ENCODE measurements around the gene SLC35F1.

Gene SLC35F1

GRCh38 chr6:117974914-117975627, 68.0 kb downstream of the SLC35F1 start:
- H3K27ac ChIP-seq: no peak overlapping the region
- POLR2A ChIA-PET (ENCODE audit: low non-redundant PET): no interaction called here
- no peak for DNase-seq (ENCODE audit: low spot score)
- CTCF ChIA-PET: interaction anchor here (1.2 to 1.7 kb wide), 2 partner anchors 10 to 289 kb away, joined by 7 to 10 read pairs; no protein-coding TSS in a partner anchor
- TF ChIP-seq, protein P1, sequence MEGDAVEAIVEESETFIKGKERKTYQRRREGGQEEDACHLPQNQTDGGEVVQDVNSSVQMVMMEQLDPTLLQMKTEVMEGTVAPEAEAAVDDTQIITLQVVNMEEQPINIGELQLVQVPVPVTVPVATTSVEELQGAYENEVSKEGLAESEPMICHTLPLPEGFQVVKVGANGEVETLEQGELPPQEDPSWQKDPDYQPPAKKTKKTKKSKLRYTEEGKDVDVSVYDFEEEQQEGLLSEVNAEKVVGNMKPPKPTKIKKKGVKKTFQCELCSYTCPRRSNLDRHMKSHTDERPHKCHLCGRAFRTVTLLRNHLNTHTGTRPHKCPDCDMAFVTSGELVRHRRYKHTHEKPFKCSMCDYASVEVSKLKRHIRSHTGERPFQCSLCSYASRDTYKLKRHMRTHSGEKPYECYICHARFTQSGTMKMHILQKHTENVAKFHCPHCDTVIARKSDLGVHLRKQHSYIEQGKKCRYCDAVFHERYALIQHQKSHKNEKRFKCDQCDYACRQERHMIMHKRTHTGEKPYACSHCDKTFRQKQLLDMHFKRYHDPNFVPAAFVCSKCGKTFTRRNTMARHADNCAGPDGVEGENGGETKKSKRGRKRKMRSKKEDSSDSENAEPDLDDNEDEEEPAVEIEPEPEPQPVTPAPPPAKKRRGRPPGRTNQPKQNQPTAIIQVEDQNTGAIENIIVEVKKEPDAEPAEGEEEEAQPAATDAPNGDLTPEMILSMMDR (conservative IDR thresholded peaks at IDR 0.05; ENCODE audit: low read depth): no peak

DNA sequence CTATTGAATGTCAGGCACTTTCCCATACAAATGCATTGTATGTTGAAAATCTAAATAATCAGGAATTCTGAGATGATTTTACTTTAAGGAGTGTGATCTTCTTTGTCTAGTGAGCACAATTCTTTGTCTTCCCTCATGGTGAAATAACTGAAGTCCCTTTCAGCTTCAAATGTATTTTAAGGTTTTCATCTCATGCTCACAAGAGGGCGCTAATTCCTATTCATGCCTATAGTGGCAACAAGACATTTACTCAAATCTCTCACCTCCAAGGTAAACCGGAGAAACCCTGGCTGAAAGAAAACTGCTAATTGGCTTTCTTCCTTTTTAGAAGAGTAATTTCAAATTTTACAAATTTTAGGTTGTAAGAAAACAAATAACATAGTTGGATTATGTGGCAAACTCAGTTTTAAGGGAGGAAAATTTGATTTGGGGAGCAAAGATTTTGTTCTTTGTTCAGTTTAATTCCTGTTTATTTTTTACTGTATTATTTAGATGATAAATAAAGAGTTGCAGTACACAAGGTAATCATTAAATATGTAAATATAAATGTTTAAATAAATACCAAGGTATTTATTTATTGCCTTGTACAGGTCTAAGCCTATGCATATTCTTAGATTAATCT, 69.1 kb downstream of the SLC35F1 start:
- TF ChIP-seq, protein P1 (conservative IDR thresholded peaks at IDR 0.05; ENCODE audit: low read depth): peak; percentile 75
- no peak overlapping the region for H3K27ac ChIP-seq
- DNase-seq (ENCODE audit: low spot score): peak; percentile 20
- ChIA-PET CTCF (interaction anchor here (0.6 to 1.7 kb wide), 9 partner anchors 9 to 596 kb away, joined by 3 to 10 read pairs (median 3); no protein-coding TSS in a partner anchor), POLR2A (ENCODE audit: low non-redundant PET) (no interaction called here)

GRCh38 chr6:117985916-117986315, 78.9 kb downstream of the SLC35F1 start:
- no peak for DNase-seq (ENCODE audit: low spot score)
- H3K27ac ChIP-seq: no peak overlapping the region
- CTCF ChIA-PET: interaction anchor here (2.4 kb wide), 1 partner anchor 10 kb away, joined by 10 read pairs; no protein-coding TSS in a partner anchor
- TF ChIP-seq, protein P1 (conservative IDR thresholded peaks at IDR 0.05; ENCODE audit: low read depth): no peak
- POLR2A ChIA-PET (ENCODE audit: low non-redundant PET): no interaction called here

DNA sequence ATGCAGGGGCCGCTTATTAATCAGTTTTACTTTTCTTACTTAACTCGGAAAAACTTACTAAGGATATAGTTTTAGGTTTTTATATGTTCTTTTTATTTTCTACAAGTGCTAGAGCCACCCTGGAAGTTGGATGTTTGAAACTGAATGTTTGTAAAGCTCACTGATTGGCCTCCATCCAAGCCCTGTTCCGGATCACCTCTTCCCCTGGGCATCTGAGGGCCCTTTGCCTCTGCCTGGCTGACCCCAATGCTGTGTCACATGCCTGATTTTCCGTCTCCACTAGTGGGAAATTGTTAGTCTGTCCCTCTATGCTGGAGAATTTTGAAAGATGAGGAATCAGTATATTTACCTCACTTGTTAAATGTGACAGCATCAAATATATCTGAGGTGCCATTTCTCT, 79.3 kb downstream of the SLC35F1 start:
- no peak overlapping the region for H3K27ac ChIP-seq
- DNase-seq (ENCODE audit: low spot score): no peak
- TF ChIP-seq, protein P1 (conservative IDR thresholded peaks at IDR 0.05; ENCODE audit: low read depth): no peak
- ChIA-PET CTCF (interaction anchor here (0.7 to 2.4 kb wide), 2 partner anchors 10 to 15 kb away, joined by 4 to 10 read pairs; no protein-coding TSS in a partner anchor), POLR2A (ENCODE audit: low non-redundant PET) (no interaction called here)

DNA sequence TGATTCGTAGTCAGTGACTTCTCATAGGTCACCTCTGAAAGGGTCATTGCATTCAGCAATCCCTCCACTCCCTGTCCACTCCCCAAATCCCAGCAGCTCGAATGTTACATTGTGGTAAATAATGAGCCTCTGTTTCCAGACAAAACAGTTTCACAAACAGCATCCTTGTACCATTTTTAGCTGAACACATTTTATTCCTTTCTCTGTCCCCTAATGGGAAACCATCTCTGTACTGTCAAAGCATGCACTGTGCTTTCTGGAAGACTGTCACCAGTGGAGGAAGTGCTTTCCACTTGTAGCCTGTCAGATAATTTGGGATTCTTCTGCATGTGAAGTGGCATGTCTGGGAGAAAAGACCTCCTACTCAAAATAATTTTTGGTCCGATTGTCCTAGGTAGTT, 82.0 kb downstream of the SLC35F1 start:
- ChIA-PET POLR2A (ENCODE audit: low non-redundant PET) (no interaction called here), CTCF (no interaction called here)
- DNase-seq (ENCODE audit: low spot score): no peak
- TF ChIP-seq, protein P1 (conservative IDR thresholded peaks at IDR 0.05; ENCODE audit: low read depth): no peak
- no peak overlapping the region for H3K27ac ChIP-seq

DNA sequence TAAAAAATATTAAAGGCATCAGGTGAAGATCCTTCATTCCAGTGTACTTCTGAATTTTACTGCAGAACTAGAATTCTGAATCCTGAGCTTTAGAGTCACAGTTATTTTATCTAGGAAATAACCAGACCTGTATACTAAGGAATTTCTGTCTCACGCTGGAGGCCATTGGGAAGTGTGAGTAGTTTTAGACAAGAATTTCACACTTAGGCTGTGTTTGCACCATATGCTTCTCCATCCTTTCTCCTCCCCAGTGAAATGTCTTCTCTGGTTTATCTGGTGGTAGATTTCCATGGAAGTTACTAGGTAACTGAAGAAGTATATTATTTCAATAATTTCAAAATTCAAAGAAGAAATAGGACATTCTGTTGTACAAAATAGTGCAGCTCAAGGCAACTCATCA, 83.1 kb downstream of the SLC35F1 start:
- TF ChIP-seq, protein P1 (conservative IDR thresholded peaks at IDR 0.05; ENCODE audit: low read depth): no peak
- ChIA-PET CTCF (no interaction called here), POLR2A (ENCODE audit: low non-redundant PET) (no interaction called here)
- DNase-seq (ENCODE audit: low spot score): no peak
- no peak overlapping the region for H3K27ac ChIP-seq
